ENCODE measurements around the gene DTX2.
"Not testable (repeated sequence)": the region's sequence is repeated elsewhere in the genome, so short reads cannot be mapped to it uniquely, and the experiment has no call there.

Gene DTX2

GRCh38 chr7:76497918-76498582 lies 36.5 kb downstream of the DTX2 start:
- not testable (repeated sequence) for H3K9ac ChIP-seq (ENCODE audit: low read length); H3K4me1 ChIP-seq (ENCODE audit: control insufficient read depth, low read depth, low read length); H3K36me3 ChIP-seq (ENCODE audit: control insufficient read depth, insufficient read depth, low read length); H3K18ac ChIP-seq (ENCODE audit: low read length); H3K4ac ChIP-seq (ENCODE audit: low read depth, low read length); H3K79me1 ChIP-seq (ENCODE audit: low read length); H3K4me3 ChIP-seq (ENCODE audit: low read length); H3K23ac ChIP-seq (ENCODE audit: low read length); H2BK5ac ChIP-seq (ENCODE audit: low read length); H3K27ac ChIP-seq (ENCODE audit: low read depth, low read length); H2AK5ac ChIP-seq (ENCODE audit: low read length); H3K27me3 ChIP-seq (ENCODE audit: insufficient read depth, low read length, poor library complexity); H3K56ac ChIP-seq (ENCODE audit: low read length); H2BK120ac ChIP-seq (ENCODE audit: low read depth, low read length); H3K4me2 ChIP-seq (ENCODE audit: low read length); H2BK15ac ChIP-seq (replicated peaks; ENCODE audit: low read depth); H4K8ac ChIP-seq (ENCODE audit: low read depth, low read length); DNase-seq; H4K5ac ChIP-seq (ENCODE audit: low read length); H3K79me2 ChIP-seq (ENCODE audit: control insufficient read depth, insufficient read depth, low read length)
- WGBS (ENCODE audit: extremely low coverage, insufficient coverage, low lambda C conversion rate), result no CpG with 5 or more reads among the region's 27 CpGs

GRCh38 chr7:76498583-76499200 lies 37.2 kb downstream of the DTX2 start:
- H3K36me3 ChIP-seq (ENCODE audit: control insufficient read depth, insufficient read depth, low read length); H2BK120ac ChIP-seq (ENCODE audit: low read depth, low read length); H3K18ac ChIP-seq (ENCODE audit: low read length); DNase-seq; H3K4ac ChIP-seq (ENCODE audit: low read depth, low read length); H2BK15ac ChIP-seq (replicated peaks; ENCODE audit: low read depth); H3K79me1 ChIP-seq (ENCODE audit: low read length); H3K23ac ChIP-seq (ENCODE audit: low read length); H3K56ac ChIP-seq (ENCODE audit: low read length); H4K8ac ChIP-seq (ENCODE audit: low read depth, low read length); H3K4me3 ChIP-seq (ENCODE audit: low read length); H2BK5ac ChIP-seq (ENCODE audit: low read length); H3K27me3 ChIP-seq (ENCODE audit: insufficient read depth, low read length, poor library complexity); H3K9ac ChIP-seq (ENCODE audit: low read length); H3K4me2 ChIP-seq (ENCODE audit: low read length); H3K27ac ChIP-seq (ENCODE audit: low read depth, low read length); H3K4me1 ChIP-seq (ENCODE audit: control insufficient read depth, low read depth, low read length); H2AK5ac ChIP-seq (ENCODE audit: low read length); H3K79me2 ChIP-seq (ENCODE audit: control insufficient read depth, insufficient read depth, low read length); H4K5ac ChIP-seq (ENCODE audit: low read length): not testable (repeated sequence)
- no CpG with 5 or more reads among the region's 10 CpGs for WGBS (ENCODE audit: extremely low coverage, insufficient coverage, low lambda C conversion rate)

- not testable (repeated sequence) for H3K4me2 ChIP-seq (ENCODE audit: low read length); H3K23ac ChIP-seq (ENCODE audit: low read length); H3K36me3 ChIP-seq (ENCODE audit: control insufficient read depth, insufficient read depth, low read length); H2BK15ac ChIP-seq (replicated peaks; ENCODE audit: low read depth); H3K27me3 ChIP-seq (ENCODE audit: insufficient read depth, low read length, poor library complexity); H3K79me1 ChIP-seq (ENCODE audit: low read length); H4K5ac ChIP-seq (ENCODE audit: low read length); H3K4ac ChIP-seq (ENCODE audit: low read depth, low read length); H2BK120ac ChIP-seq (ENCODE audit: low read depth, low read length); DNase-seq; H2BK5ac ChIP-seq (ENCODE audit: low read length); H2AK5ac ChIP-seq (ENCODE audit: low read length); H4K8ac ChIP-seq (ENCODE audit: low read depth, low read length); H3K4me3 ChIP-seq (ENCODE audit: low read length); H3K56ac ChIP-seq (ENCODE audit: low read length); H3K79me2 ChIP-seq (ENCODE audit: control insufficient read depth, insufficient read depth, low read length); H3K18ac ChIP-seq (ENCODE audit: low read length); H3K27ac ChIP-seq (ENCODE audit: low read depth, low read length); H3K9ac ChIP-seq (ENCODE audit: low read length); H3K4me1 ChIP-seq (ENCODE audit: control insufficient read depth, low read depth, low read length)
- no CpG with 5 or more reads among the region's 28 CpGs for WGBS (ENCODE audit: extremely low coverage, insufficient coverage, low lambda C conversion rate)
These were observed 37.9 kb downstream of the DTX2 start for GRCh38 chr7:76499201-76499923.

GRCh38 chr7:76499924-76500241 lies 38.4 kb downstream of the DTX2 start:
- H3K4ac ChIP-seq (ENCODE audit: low read depth, low read length); H3K79me1 ChIP-seq (ENCODE audit: low read length); H2BK15ac ChIP-seq (replicated peaks; ENCODE audit: low read depth); H3K27ac ChIP-seq (ENCODE audit: low read depth, low read length); H4K5ac ChIP-seq (ENCODE audit: low read length); H3K4me1 ChIP-seq (ENCODE audit: control insufficient read depth, low read depth, low read length); DNase-seq; H3K36me3 ChIP-seq (ENCODE audit: control insufficient read depth, insufficient read depth, low read length); H3K79me2 ChIP-seq (ENCODE audit: control insufficient read depth, insufficient read depth, low read length); H2BK120ac ChIP-seq (ENCODE audit: low read depth, low read length); H3K27me3 ChIP-seq (ENCODE audit: insufficient read depth, low read length, poor library complexity); H3K4me2 ChIP-seq (ENCODE audit: low read length); H3K23ac ChIP-seq (ENCODE audit: low read length); H2BK5ac ChIP-seq (ENCODE audit: low read length); H3K9ac ChIP-seq (ENCODE audit: low read length); H3K4me3 ChIP-seq (ENCODE audit: low read length); H3K18ac ChIP-seq (ENCODE audit: low read length); H3K56ac ChIP-seq (ENCODE audit: low read length); H4K8ac ChIP-seq (ENCODE audit: low read depth, low read length); H2AK5ac ChIP-seq (ENCODE audit: low read length): not testable (repeated sequence)
- WGBS (ENCODE audit: extremely low coverage, insufficient coverage, low lambda C conversion rate), result no CpG with 5 or more reads among the region's 19 CpGs

- not testable (repeated sequence) for H2AK5ac ChIP-seq (ENCODE audit: low read length); H4K8ac ChIP-seq (ENCODE audit: low read depth, low read length); H3K79me2 ChIP-seq (ENCODE audit: control insufficient read depth, insufficient read depth, low read length); H3K18ac ChIP-seq (ENCODE audit: low read length); H3K27me3 ChIP-seq (ENCODE audit: insufficient read depth, low read length, poor library complexity); H2BK15ac ChIP-seq (replicated peaks; ENCODE audit: low read depth); H2BK5ac ChIP-seq (ENCODE audit: low read length); H3K56ac ChIP-seq (ENCODE audit: low read length); H3K4me1 ChIP-seq (ENCODE audit: control insufficient read depth, low read depth, low read length); H3K79me1 ChIP-seq (ENCODE audit: low read length); DNase-seq; H3K4me3 ChIP-seq (ENCODE audit: low read length); H2BK120ac ChIP-seq (ENCODE audit: low read depth, low read length); H3K27ac ChIP-seq (ENCODE audit: low read depth, low read length); H3K36me3 ChIP-seq (ENCODE audit: control insufficient read depth, insufficient read depth, low read length); H3K23ac ChIP-seq (ENCODE audit: low read length); H3K4me2 ChIP-seq (ENCODE audit: low read length); H3K4ac ChIP-seq (ENCODE audit: low read depth, low read length); H3K9ac ChIP-seq (ENCODE audit: low read length); H4K5ac ChIP-seq (ENCODE audit: low read length)
- no CpG with 5 or more reads among the region's 13 CpGs for WGBS (ENCODE audit: extremely low coverage, insufficient coverage, low lambda C conversion rate)
These were observed 40.7 kb downstream of the DTX2 start for GRCh38 chr7:76502224-76502623.
